GM18519 (cell line): ENCODE data around the gene SLC6A5.

Source experiments
- ATAC-seq: cut with Tn5 transposase; IDR thresholded peaks from one replicate; pipeline ENCODE4 v1.9.1; 2021; ENCODE audit warnings: mild to moderate bottlenecking, moderate library complexity; ENCODE audit not compliant: unreplicated experiment, low FRiP score

SLC6A5 gene

GRCh38 chr11:20596205-20597153, 2.9 kb upstream of the SLC6A5 start:
- ATAC-seq = no peak

DNA sequence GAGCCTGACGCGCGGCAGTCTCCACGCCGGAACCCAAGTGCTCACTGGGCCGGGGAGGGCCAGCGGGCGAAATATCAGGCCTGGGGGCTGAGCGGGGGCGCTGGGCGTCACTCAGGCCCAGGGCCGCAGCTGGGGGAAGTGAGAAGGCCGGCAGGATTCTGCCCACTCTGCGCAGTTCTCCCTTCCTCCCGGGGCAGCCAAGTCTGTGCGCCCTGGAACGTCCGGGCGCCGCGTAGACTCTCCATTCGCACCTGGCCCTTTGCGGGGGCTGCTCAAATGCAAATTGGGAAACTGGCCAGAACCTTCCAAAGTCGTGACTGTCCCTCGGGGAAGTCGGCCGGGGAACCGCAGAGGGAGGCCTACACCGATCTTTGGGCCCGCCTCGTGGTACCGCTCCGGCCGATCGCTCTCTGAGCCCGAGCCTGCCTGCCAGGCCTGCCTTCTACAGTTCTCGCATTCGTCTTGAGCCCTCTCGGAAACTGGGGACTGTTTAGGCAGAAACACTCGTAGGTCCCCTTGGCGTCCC, 2.2 kb upstream of the SLC6A5 start:
- ATAC-seq = no peak

DNA sequence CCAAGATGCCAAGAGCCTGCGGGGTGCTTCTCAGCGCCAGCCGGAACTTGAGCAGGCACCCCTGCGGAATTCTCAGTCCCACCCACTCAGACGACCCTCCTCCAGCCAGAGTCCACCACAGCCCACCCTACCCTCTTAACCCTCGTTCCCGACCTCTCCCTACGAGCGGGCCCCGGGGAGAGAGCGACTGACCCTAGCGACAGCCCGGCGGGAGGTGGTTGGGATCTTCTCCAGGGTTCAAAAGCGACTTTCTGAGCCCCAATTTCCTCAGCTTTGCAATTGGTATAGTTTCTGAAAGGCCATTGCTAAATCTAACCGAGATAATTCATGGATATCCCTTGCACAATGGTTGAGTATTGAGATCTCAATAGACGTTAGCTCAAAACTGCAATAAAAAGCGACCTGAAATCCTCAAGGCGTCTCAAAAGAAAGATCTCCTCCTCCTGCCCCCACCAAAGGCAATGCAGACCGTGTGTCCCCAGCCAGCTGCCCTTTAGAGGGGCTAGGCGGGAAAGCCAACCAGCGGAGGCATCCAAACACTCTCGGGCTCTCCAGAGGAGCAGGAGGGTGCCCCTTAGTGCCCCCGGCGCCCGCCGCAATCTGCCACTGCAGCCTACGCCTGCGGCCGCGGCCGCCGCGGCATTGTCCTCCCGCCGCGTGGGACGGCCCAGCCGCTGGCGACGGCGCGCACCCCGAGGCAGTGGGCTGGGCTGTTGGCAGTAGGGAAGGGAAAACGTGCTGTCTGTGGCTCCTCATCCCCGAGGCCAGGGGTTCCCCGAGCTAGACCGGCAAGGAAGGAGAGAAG, 1.5 kb upstream of the SLC6A5 start:
- ATAC-seq = no peak

DNA sequence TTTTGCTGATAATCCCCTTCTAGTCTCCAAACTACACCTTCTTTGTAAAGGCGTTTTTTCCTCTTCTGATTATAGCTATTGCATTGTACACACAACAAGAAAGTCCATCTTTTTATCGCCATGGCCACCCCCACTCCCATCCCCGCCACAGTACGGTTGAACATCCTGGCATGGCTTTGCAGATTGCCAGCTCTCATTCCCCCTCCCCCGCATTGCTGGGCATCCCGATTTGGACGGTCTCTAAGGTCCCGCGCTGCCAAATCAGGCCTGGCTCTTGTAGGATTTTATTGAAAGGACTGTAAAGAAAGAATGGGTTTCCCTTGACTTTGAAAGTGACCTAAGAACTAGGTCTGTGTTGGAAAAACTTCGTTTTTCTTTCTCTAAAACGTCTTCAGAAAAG, 916 bp upstream of the SLC6A5 start:
- no peak for ATAC-seq

- no peak for ATAC-seq
Measured at GRCh38 chr11:20600020-20600346, 575 bp downstream of the SLC6A5 start.

DNA sequence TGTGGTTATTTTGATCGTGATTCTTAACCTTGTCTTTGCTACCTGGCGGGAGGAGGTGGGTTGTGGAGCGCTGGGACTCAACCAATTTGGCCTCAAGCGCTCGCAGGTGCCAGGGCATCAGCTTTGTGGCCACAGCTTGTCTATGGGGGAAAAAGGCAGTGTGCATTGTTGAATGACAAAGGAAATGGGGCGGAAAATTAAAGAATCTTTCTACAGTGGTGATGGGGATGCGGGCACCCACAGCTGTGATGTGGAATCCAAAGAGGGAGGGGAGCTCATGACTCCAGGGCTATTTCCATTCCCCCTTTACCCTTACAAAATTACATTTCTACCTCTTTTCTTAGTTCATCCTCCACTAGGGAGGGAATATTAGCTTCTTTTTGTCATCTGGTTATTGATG, 1.1 kb downstream of the SLC6A5 start:
- ATAC-seq = no peak

GRCh38 chr11:20601221-20601914, 2.0 kb downstream of the SLC6A5 start:
- no peak for ATAC-seq

DNA sequence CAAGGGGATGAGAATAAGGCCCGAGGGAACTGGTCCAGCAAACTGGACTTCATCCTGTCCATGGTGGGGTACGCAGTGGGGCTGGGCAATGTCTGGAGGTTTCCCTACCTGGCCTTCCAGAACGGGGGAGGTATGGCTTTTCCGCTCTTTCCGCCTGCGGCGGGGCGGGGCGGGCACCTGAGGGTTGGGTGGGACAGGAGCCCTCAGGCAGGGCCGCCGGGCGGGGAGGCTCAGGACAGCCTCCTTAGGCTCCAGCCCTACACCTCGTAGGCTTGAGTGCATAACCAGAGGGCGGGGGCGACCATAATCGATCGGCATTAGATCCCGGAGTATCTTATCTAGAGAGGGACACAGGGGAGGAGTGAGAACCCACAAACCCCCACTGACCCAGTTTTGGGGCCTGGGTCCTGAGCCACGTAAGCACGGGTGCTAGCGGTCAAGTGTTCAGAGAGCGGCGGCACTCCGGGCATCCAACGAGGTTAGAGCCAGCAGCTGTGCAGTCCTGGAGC, 4.9 kb downstream of the SLC6A5 start:
- no peak for ATAC-seq

GRCh38 chr11:20604864-20605601, 5.6 kb downstream of the SLC6A5 start:
- ATAC-seq = no peak

DNA sequence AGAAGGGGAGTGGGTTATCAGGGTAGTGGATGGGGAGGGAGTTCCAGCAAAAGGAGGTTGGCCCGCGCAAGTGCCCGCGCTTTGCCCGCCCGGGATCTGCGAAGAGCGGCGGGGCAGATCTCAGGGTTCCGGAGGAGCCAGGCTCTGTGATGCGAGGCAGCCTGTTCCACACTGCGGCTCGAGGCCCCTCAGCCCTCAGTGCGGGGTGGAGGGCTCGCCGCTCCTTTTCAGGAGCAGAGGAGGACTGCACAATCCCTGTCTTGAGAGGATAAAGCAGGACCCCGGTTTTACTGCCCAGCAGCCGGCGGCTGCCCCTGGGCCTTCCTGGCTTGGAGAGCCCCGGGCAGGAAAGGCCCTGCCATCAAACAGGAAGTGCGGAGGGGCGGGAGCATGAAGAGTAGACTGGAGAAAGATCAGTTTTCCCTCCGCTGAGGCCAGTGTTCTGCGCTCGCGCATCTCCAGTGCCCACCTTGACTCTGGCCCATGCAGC, 6.2 kb downstream of the SLC6A5 start:
- ATAC-seq = no peak

GRCh38 chr11:20608934-20609333, 9.5 kb downstream of the SLC6A5 start:
- ATAC-seq = no peak

- peak; percentile 98 for ATAC-seq
Measured at GRCh38 chr11:20609727-20610707, 10.6 kb downstream of the SLC6A5 start.

- no peak for ATAC-seq
Measured at GRCh38 chr11:20610825-20611224, 11.4 kb downstream of the SLC6A5 start.

DNA sequence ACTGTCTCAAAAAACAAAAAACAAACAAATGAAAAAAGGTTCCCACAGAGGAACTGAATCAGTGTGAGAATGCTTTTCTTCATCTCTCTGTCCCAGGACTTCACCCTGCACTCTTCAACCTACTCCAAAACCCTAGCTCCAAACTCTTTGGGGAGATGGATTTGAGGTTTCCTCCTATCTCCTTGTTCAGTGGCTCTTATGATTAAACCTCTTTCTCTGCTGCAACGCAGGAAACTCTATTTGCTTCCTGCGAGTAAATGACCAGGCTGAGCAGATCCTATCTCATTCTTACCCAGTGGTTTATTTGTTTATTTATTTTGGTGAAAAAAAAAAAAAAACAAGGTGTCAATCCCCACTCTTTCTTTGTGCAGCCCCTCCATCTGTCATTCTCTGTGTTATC, 12.0 kb downstream of the SLC6A5 start:
- ATAC-seq = no peak

DNA sequence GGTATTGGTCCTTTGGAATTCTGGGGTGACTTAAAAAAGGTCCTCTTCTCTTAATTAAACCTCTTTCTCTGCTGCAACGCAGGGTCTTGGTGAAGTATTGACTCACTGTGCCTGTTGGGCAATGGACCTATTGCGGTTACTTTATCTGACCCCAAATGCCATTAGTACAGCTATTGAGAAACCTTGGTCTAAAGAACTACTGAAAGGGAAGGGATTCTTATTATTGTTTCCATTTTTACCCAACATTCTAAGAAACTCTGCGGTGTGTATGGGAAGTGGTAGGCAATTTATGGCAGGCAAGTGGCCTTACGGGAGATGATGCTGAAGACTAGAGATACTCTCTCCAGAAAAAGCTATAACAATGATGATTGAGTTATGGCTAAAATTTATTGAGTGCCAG, 12.5 kb downstream of the SLC6A5 start:
- ATAC-seq = no peak

DNA sequence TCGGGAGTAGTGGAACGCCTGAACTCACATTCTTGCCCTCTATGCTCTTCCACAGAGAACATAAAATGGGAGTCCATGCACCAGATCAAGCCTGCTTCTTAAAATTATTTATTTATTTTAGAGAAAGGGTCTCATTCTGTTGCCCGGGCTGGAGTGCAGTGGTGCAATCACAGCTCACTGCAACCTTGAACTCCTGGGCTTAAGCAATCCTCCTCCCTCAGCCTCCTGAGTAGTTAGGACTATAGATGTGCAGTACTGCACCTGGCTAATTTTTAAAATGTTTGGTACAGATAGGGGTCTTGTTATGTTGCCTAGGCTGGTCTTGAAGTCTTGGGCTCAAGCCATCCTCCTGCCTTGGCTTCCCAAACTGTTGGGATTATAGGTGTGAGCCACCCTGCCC, 13.0 kb downstream of the SLC6A5 start:
- no peak for ATAC-seq

GRCh38 chr11:20616920-20617319, 17.5 kb downstream of the SLC6A5 start:
- no peak for ATAC-seq

DNA sequence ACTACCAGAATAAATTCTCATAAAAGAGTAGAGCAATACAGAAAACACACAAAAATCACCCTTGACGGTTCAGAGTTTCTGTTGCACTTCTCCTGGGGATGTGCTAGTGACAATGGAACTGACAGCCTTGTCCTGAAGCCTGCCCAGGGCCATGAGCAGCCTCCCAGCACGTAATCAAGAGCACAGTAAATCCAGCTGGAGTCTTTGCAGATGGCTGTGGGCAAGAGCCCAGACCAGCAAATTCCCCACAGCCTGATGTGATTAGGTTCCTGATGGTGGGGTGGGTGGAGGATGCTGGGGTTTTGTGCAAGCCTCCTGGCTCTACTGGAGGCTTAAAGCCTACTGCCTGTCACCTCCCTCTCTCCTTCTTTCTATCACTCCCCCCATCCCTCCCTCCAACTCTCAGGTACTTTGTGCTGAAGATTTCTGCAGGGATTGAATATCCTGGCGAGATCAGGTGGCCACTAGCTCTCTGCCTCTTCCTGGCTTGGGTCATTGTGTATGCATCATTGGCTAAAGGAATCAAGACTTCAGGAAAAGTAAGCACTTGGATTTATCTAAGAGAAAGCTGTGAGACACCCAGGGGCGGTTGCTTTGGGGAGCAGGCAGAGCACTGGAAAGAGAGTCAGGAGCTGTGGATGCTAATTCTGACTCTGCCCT, 18.1 kb downstream of the SLC6A5 start:
- no peak for ATAC-seq
